GM23338 (cell line): Measurements from ENCODE around the gene PDE4D. TPM values are rescaled to one million over a fixed set of nuclear protein-coding genes. Genes with fewer than 3 reads are reported as not detected.

ENCODE experiments used
- ATAC-seq: fragments of 200-7000 bp; cut with Tn5 transposase; 3 replicates; pipeline ENCODE4 v1.9.1; 2020
- DNase-seq: peaks from one replicate; pipeline ENCODE4 v3.0.0-alpha.2; 2015; ENCODE audit warnings: low spot score
- H2AFZ ChIP-seq: fragments of 200-600 bp; sonication (generic); 2 replicates; pipeline ENCODE4 v1.8.0; 2016; ENCODE audit warnings: antibody characterized with exemption, mild to moderate bottlenecking, moderate library complexity
- H3F3A ChIP-seq: fragments of 200-600 bp; sonication (generic); replicated peaks from 2 replicates; pipeline ENCODE4 v1.8.0; 2017; ENCODE audit warnings: antibody characterized with exemption, mixed run types, low read depth
- H3K27ac ChIP-seq: fragments of 200-600 bp; sonication (generic); 2 replicates; pipeline ENCODE4 v1.6.1; 2016; ENCODE audit warnings: low read depth
- H3K27me3 ChIP-seq: fragments of 200-600 bp; sonication (generic); 2 replicates; pipeline ENCODE4 v1.8.0; 2016; ENCODE audit warnings: mild to moderate bottlenecking, mixed run types, moderate library complexity; ENCODE audit not compliant: insufficient read depth
- H3K36me3 ChIP-seq: fragments of 200-600 bp; sonication (generic); 2 replicates; pipeline ENCODE4 v1.8.0; 2016; ENCODE audit warnings: mild to moderate bottlenecking; ENCODE audit not compliant: insufficient read depth
- H3K4me1 ChIP-seq: fragments of 200-600 bp; sonication (generic); 2 replicates; pipeline ENCODE4 v1.8.0; 2016; ENCODE audit warnings: mild to moderate bottlenecking, moderate library complexity; ENCODE audit not compliant: insufficient read depth
- H3K4me2 ChIP-seq: fragments of 200-600 bp; sonication (generic); 2 replicates; pipeline ENCODE4 v1.7.1; 2017; ENCODE audit warnings: mixed run types
- H3K4me3 ChIP-seq: fragments of 200-600 bp; sonication (generic); 2 replicates; pipeline ENCODE4 v1.6.1; 2016; ENCODE audit warnings: mixed run types
- H3K79me2 ChIP-seq: fragments of 200-600 bp; sonication (generic); replicated peaks from 2 replicates; pipeline ENCODE4 v1.8.0; 2017; ENCODE audit warnings: mild to moderate bottlenecking; ENCODE audit not compliant: insufficient read depth
- H3K9me2 ChIP-seq: fragments of 200-600 bp; sonication (generic); 2 replicates; pipeline ENCODE4 v1.8.0; 2017; ENCODE audit not compliant: insufficient read depth
- H4K20me1 ChIP-seq: fragments of 200-600 bp; sonication (generic); replicated peaks from 2 replicates; pipeline ENCODE4 v1.8.0; 2017; ENCODE audit warnings: mild to moderate bottlenecking; ENCODE audit not compliant: insufficient read depth
- H3K27ac Mint-ChIP-seq: 2 replicates; pipeline ENCODE4 v1.8.0; 2020; ENCODE audit warnings: inconsistent platforms, mild to moderate bottlenecking, moderate library complexity, mixed read lengths
- H3K27me3 Mint-ChIP-seq: 3 replicates; pipeline ENCODE4 v1.8.0; 2022; ENCODE audit warnings: low read depth, mild to moderate bottlenecking, moderate library complexity, mixed read lengths, inconsistent platforms; ENCODE audit not compliant: insufficient read depth, poor library complexity
- H3K36me3 Mint-ChIP-seq: 3 replicates; pipeline ENCODE4 v1.8.0; 2021; ENCODE audit warnings: low read depth, mild to moderate bottlenecking, inconsistent platforms, moderate library complexity, mixed read lengths
- H3K4me1 Mint-ChIP-seq: 3 replicates; pipeline ENCODE4 v1.8.0; 2020; ENCODE audit warnings: mild to moderate bottlenecking, inconsistent platforms, mixed read lengths
- H3K4me3 Mint-ChIP-seq: 3 replicates; pipeline ENCODE4 v1.8.0; 2021; ENCODE audit warnings: moderate library complexity, mild to moderate bottlenecking, inconsistent platforms, mixed read lengths
- H3K9me3 Mint-ChIP-seq: 3 replicates; pipeline ENCODE4 v1.8.0; 2020; ENCODE audit warnings: moderate library complexity, mild to moderate bottlenecking, inconsistent platforms, mixed read lengths
- CREB1 ChIP-seq: fragments of 250-450 bp; sonication (Bioruptor Pico); IDR thresholded peaks from 2 replicates; pipeline ENCODE4 v1.5.0; 2020; ENCODE audit warnings: low read depth, mild to moderate bottlenecking, moderate library complexity
- CTCF ChIP-seq, 2 experiments: fragments of 200-600 bp in 1 of 2; sonication (generic) in 1 of 2; conservative IDR thresholded peaks; 2 replicates each; pipeline versions ENCODE4 v1.5.1 to v1.6.1; 2016 to 2017; ENCODE audit warnings: antibody characterized with exemption in 2 of 2, low read depth in 2 of 2, mild to moderate bottlenecking in 2 of 2, moderate library complexity in 1 of 2
- ETS1 ChIP-seq: IDR thresholded peaks from 2 replicates; pipeline ENCODE4 v1.6.1; 2016; ENCODE audit warnings: antibody characterized with exemption
- EZH2 ChIP-seq: fragments of 200-600 bp; sonication (generic); IDR thresholded peaks from one replicate; pipeline ENCODE4 v1.8.0; 2017; ENCODE audit warnings: antibody characterized with exemption, mild to moderate bottlenecking, low read depth; ENCODE audit not compliant: unreplicated experiment
- EZH2phosphoT487 ChIP-seq: fragments of 200-600 bp; sonication (generic); IDR thresholded peaks from one replicate; pipeline ENCODE4 v1.8.1; 2018; ENCODE audit warnings: antibody characterized with exemption; ENCODE audit not compliant: unreplicated experiment
- JUNB ChIP-seq: IDR thresholded peaks from one replicate; pipeline ENCODE4 v1.6.1; 2016; ENCODE audit warnings: antibody characterized with exemption; ENCODE audit not compliant: unreplicated experiment
- NANOG ChIP-seq: IDR thresholded peaks from 2 replicates; pipeline ENCODE4 v1.6.1; 2016; ENCODE audit warnings: antibody characterized with exemption, borderline replicate concordance
- POLR2AphosphoS5 ChIP-seq: IDR thresholded peaks from 2 replicates; pipeline ENCODE4 v1.6.1; 2016; ENCODE audit warnings: antibody characterized with exemption, low read depth
- REST ChIP-seq: IDR thresholded peaks from one replicate; pipeline ENCODE4 v1.6.1; 2018; ENCODE audit warnings: antibody characterized with exemption; ENCODE audit not compliant: unreplicated experiment
- STAT1 ChIP-seq: IDR thresholded peaks from one replicate; pipeline ENCODE4 v1.6.1; 2016; ENCODE audit warnings: antibody characterized with exemption; ENCODE audit not compliant: unreplicated experiment
- ZNF114 ChIP-seq: fragments of 250-450 bp; sonication (Bioruptor Pico); IDR thresholded peaks from 2 replicates; pipeline ENCODE4 v1.5.0; 2020; ENCODE audit warnings: mild to moderate bottlenecking, moderate library complexity
- ZNF331 ChIP-seq: fragments of 250-450 bp; sonication (Bioruptor Pico); IDR thresholded peaks from 2 replicates; pipeline ENCODE4 v1.5.0; 2020; ENCODE audit warnings: low read depth, mild to moderate bottlenecking, moderate library complexity
- ZNF462 ChIP-seq: fragments of 250-450 bp; sonication (Bioruptor Pico); IDR thresholded peaks from 2 replicates; pipeline ENCODE4 v1.5.0; 2020; ENCODE audit warnings: mild to moderate bottlenecking, moderate library complexity
- polyA plus RNA-seq: library from polyadenylated mRNA; unstranded; fragments of >200 nt; fragmentation: Nextera tagmentation; extraction: Ambion mirVana; gene quantifications from 2 replicates; pipeline ENCODE4 v1.2.1, GENCODE V29; 2016
- total RNA-seq: library from RNA; depleted of rRNA; stranded (reverse); fragments of >200 nt; shearing (Covaris generic); gene quantifications from 2 replicates; pipeline ENCODE4 v1.2.3, GENCODE V29; 2014

The PDE4D gene
- total and polyA plus RNA-seq, 2 experiments from 2014 or later: 2.1 to 4.7 TPM

- H3K4me1 Mint-ChIP-seq: peaks cover 13% of the 10 kb centered on the region
- TF ChIP-seq POLR2AphosphoS5: no peak
- TF ChIP-seq ETS1: no peak
- TF ChIP-seq ZNF462 (CRISPR knock-in tag): no peak
- no peak for TF ChIP-seq STAT1
- no peak for TF ChIP-seq EZH2phosphoT487
- no peak for TF ChIP-seq JUNB
- TF ChIP-seq REST: no peak
- no peak for TF ChIP-seq NANOG
- no peak for TF ChIP-seq ZNF331 (CRISPR knock-in tag)
- no peak for TF ChIP-seq ZNF114
- TF ChIP-seq CTCF (conservative IDR thresholded peaks at IDR 0.05; ENCODE audit: low read depth in 2 of 2): no peak
- no peak for TF ChIP-seq CREB1 (CRISPR knock-in tag)
- no peak for TF ChIP-seq EZH2
- Histone ChIP-seq H3K4me2 (no peak overlapping the region), H4K20me1 (no peaks in the 10 kb centered on the region), H3F3A (no peaks in the 10 kb centered on the region), H3K9me2 (no peaks in the 10 kb centered on the region; the same call in 1 of the 2 replicates), H3K27ac (no peak overlapping the region), H3K4me3 (no peak overlapping the region), H2AFZ (peak overlapping the region; percentile 83; the same call in 1 of the 2 replicates), H3K4me1 (0 out of 2 replicates have a peak, but pooled peaks cover 5% of the 10 kb centered on the region), H3K27me3 (no peaks in the 10 kb centered on the region), H3K79me2 (no peaks in the 10 kb centered on the region), H3K36me3 (no peaks in the 10 kb centered on the region; the same call in 1 of the 2 replicates)
- no peak overlapping the region for H3K27ac Mint-ChIP-seq
- H3K9me3 Mint-ChIP-seq: peaks cover 13% of the 10 kb centered on the region
- peaks cover 10% of the 10 kb centered on the region for H3K36me3 Mint-ChIP-seq
- H3K4me3 Mint-ChIP-seq: no peak overlapping the region
- no peaks in the 10 kb centered on the region for H3K27me3 Mint-ChIP-seq
- DNase-seq (no peak), ATAC-seq (no peak)
These were observed 433.0 kb downstream of the PDE4D start for GRCh38 chr5:59460368-59461153.
